Mucosa of descending colon (tissue), 3 donors: ENCODE measurements around the gene GALNT18. TPM values are rescaled to one million over a fixed set of nuclear protein-coding genes. Genes with fewer than 3 reads are reported as not detected.

Source experiments
- ATAC-seq: fragments of 200-7000 bp; cut with Tn5 transposase; one replicate; pipeline ENCODE4 v1.9.1; 2020; ENCODE audit warnings: mild to moderate bottlenecking, moderate library complexity
- DNase-seq, 3 donors: peaks; one replicate each; pipeline ENCODE4 v3.0.0-alpha.2; 2020
- H3K36me3 ChIP-seq: fragments of 200-600 bp; one replicate; pipeline ENCODE4 v1.8.0; 2021; ENCODE audit warnings: low read depth, mild to moderate bottlenecking
- H3K4me1 ChIP-seq: fragments of 200-600 bp; one replicate; pipeline ENCODE4 v1.8.0; 2021; ENCODE audit warnings: low read depth, mild to moderate bottlenecking
- H3K4me3 ChIP-seq: fragments of 200-600 bp; one replicate; pipeline ENCODE4 v1.8.0; 2021; ENCODE audit warnings: mild to moderate bottlenecking
- H3K9me3 ChIP-seq: fragments of 200-600 bp; one replicate; pipeline ENCODE4 v1.8.0; 2021; ENCODE audit warnings: mild to moderate bottlenecking
- CTCF ChIP-seq: fragments of 200-600 bp; IDR thresholded peaks from one replicate; pipeline ENCODE4 v1.8.0; 2022; ENCODE audit warnings: antibody characterized with exemption, mild to moderate bottlenecking
- intact Hi-C, 2 donors: fragments of 100-400 bp; cut with DNase I in 1 of 2; cut with micrococcal nuclease in 1 of 2; formaldehyde crosslinking; loops; one replicate each; pipeline versions ENCODE4 v1.11.0 to v1.11.1; 2022; cut with DNase I, micrococcal nuclease
- total RNA-seq, 3 donors: library from RNA; stranded (reverse); fragmentation: NEBNext Ultra II Directional in 2 of 3; extraction: Animal tissue kit (Norgen Biotek cat#: 25700) in 2 of 3; gene quantifications; one replicate each; pipeline versions ENCODE4 v1.2.1 to v1.2.4, GENCODE V29; 2021 to 2023
- donor health status: DM: no; HTN: no; CAD: no; lungs with moderate emphysema.
- donor health status: DM: no; HTN: no; CAD: no.
- donor health status: DM: no; HTN: yes; CAD: no.

The GALNT18 gene
- total RNA-seq, 3 donors from 2014 or later = 2.0 to 27.8 (median 5.4) TPM

GRCh38 chr11:11618973-11619435 lies 2.8 kb downstream of the GALNT18 start:
- H3K4me3 ChIP-seq = no peak overlapping the region
- H3K9me3 ChIP-seq = no peaks in the 10 kb centered on the region
- DNase-seq (no peak), ATAC-seq (no peak)
- peaks cover 14% of the 10 kb centered on the region for H3K4me1 ChIP-seq
- no peak for TF ChIP-seq CTCF
- H3K36me3 ChIP-seq = no peaks in the 10 kb centered on the region
- intact Hi-C loops = no loop called here

- ATAC-seq (no peak), DNase-seq (no peak)
- Histone ChIP-seq H3K9me3 (no peaks in the 10 kb centered on the region), H3K36me3 (no peaks in the 10 kb centered on the region), H3K4me3 (no peak overlapping the region), H3K4me1 (no peaks in the 10 kb centered on the region)
- intact Hi-C loops = no loop called here
- no peak for TF ChIP-seq CTCF
Measured at GRCh38 chr11:11615086-11615485, 6.7 kb downstream of the GALNT18 start.

GRCh38 chr11:11612439-11612838 lies 9.4 kb downstream of the GALNT18 start:
- H3K9me3 ChIP-seq = no peaks in the 10 kb centered on the region
- ATAC-seq (no peak), DNase-seq (no peak)
- no peak overlapping the region for H3K4me3 ChIP-seq
- no peak for TF ChIP-seq CTCF
- no peaks in the 10 kb centered on the region for H3K36me3 ChIP-seq
- H3K4me1 ChIP-seq = no peaks in the 10 kb centered on the region
- intact Hi-C loops = no loop called here

GRCh38 chr11:11611381-11611780 lies 10.4 kb downstream of the GALNT18 start:
- DNase-seq = no peak
- Histone ChIP-seq H3K36me3 (no peaks in the 10 kb centered on the region), H3K4me3 (no peak overlapping the region), H3K4me1 (no peaks in the 10 kb centered on the region), H3K9me3 (no peaks in the 10 kb centered on the region)
- intact Hi-C loops = no loop called here
- no peak for ATAC-seq
- TF ChIP-seq CTCF = no peak

- H3K36me3 ChIP-seq = no peaks in the 10 kb centered on the region
- H3K9me3 ChIP-seq = no peaks in the 10 kb centered on the region
- H3K4me3 ChIP-seq = no peak overlapping the region
- no peak for ATAC-seq
- intact Hi-C loops = no loop called here
- no peaks in the 10 kb centered on the region for H3K4me1 ChIP-seq
- no peak for TF ChIP-seq CTCF
- DNase-seq = no peak
Measured at GRCh38 chr11:11608783-11609232, 13.0 kb downstream of the GALNT18 start.

- H3K36me3 ChIP-seq = no peaks in the 10 kb centered on the region
- no peak overlapping the region for H3K4me3 ChIP-seq
- no peaks in the 10 kb centered on the region for H3K4me1 ChIP-seq
- intact Hi-C loops = no loop called here
- TF ChIP-seq CTCF = no peak
- H3K9me3 ChIP-seq = no peaks in the 10 kb centered on the region
- DNase-seq (no peak), ATAC-seq (no peak)
Measured at GRCh38 chr11:11607772-11608171, 14.0 kb downstream of the GALNT18 start.
